Epithelial cell of proximal tubule (primary cell): ENCODE results near the gene POU6F2. TPM values are rescaled to one million over a fixed set of nuclear protein-coding genes. Genes with fewer than 3 reads are reported as not detected.

Experiments
- DNase-seq: peaks from one replicate; pipeline ENCODE4 v3.0.0-alpha.2; 2011; ENCODE audit warnings: low read depth
- H3K4me3 ChIP-seq: 2 replicates; pipeline ENCODE4 v1.5.1; 2011; ENCODE audit warnings: low read depth, mild to moderate bottlenecking, low read length
- total RNA-seq: library from RNA; depleted of rRNA; stranded (reverse); fragments of >200 nt; gene quantifications from 2 replicates; pipeline ENCODE4 v1.2.3, GENCODE V29; 2015
- TF ChIP-seq, protein P1 (sequence below): conservative IDR thresholded peaks from 2 replicates; pipeline ENCODE4 v1.5.1; 2012; ENCODE audit warnings: low read depth, mild to moderate bottlenecking, low read length

The POU6F2 gene
- total RNA-seq, 1 donor from 2014 or later: not detected

DNA sequence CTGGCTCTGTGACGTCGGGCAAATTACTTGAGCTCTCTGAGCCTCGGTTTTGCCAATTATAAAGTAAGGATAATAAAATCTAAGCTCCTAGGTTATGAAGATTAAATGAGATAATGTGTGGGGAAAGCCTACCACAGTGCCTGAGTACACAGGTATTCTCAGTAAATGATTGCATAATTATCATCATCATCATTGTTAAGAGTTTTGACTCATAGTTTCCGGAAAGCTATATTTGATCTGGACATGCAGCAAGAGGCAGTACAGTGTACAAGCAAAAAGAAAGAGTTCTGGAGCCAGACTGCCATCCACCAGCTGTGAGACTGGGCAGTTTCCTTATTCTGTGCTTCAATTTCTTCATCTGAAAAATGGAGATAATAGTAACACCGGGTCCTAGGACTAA lies 432.9 kb downstream of the POU6F2 start:
- no peak for DNase-seq
- TF ChIP-seq, protein P1, sequence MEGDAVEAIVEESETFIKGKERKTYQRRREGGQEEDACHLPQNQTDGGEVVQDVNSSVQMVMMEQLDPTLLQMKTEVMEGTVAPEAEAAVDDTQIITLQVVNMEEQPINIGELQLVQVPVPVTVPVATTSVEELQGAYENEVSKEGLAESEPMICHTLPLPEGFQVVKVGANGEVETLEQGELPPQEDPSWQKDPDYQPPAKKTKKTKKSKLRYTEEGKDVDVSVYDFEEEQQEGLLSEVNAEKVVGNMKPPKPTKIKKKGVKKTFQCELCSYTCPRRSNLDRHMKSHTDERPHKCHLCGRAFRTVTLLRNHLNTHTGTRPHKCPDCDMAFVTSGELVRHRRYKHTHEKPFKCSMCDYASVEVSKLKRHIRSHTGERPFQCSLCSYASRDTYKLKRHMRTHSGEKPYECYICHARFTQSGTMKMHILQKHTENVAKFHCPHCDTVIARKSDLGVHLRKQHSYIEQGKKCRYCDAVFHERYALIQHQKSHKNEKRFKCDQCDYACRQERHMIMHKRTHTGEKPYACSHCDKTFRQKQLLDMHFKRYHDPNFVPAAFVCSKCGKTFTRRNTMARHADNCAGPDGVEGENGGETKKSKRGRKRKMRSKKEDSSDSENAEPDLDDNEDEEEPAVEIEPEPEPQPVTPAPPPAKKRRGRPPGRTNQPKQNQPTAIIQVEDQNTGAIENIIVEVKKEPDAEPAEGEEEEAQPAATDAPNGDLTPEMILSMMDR: no peak
- no peak overlapping the region for H3K4me3 ChIP-seq

DNA sequence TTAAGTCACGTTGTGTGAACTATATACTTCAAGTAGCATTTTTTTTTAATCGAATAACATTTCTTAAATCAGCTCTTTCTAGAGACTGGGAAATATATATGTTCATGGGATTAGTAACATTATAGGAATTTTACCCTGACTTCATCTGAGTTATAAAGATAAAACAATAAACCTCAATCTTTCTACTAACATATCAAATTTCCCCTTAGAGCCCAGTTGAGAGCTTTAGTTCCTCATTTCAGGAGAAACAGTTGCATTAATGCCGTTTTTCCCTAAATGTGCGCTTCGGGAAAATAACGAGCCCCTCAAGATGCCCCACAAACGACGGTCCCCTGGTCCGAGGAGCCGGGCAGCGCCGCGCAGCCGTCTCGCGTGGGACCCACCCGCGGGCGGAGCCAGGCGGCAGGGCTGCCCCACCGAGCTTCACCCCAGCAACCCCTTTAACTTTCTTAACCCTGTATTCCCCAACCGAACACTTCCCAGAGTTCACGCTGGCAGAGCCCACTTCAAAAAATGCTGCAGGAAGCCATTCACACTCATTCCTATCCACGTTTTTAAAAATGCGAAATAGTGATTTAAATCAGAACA lies 436.0 kb downstream of the POU6F2 start:
- no peak for DNase-seq
- H3K4me3 ChIP-seq: peak overlapping the region; percentile 67
- TF ChIP-seq, protein P1: no peak

DNA sequence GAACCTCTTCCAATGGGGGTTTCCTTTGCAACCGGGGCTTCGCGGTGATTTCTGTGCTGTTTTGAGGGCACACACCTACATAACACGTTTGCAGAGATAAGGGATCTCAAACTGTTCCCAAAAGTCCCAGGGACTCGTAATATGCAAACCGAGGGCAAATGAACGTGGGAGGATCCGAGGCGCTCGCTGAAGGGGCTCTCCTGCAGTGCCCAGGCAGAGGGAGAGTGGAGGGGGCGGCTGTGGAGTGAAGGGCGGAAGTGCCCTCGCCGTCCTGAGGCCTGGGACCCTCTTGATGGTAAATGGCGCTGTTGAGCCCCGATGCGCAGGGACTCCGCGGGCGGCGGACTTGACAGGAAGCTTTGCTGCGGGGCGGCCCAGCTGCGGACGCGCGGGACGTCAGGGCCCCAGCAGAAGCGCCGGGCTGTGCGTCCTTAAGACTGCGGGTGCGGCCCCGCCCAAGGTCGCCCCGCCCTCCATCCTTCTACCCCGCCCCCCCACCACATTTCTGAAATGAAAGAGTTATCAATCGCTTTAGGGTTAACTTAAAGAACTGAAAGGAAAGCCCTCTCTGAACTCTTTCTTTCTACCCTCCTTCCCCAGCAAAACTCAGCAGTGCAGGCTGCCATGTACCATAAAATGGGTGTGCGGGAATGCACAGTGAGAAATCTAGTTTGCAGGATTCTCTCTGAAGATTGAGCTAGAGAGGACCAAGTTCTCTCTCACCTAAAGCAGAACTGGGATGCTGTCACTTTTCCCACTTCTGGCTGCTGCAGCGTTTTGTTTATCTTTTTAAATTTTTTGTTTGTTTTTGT lies 436.7 kb downstream of the POU6F2 start:
- DNase-seq: no peak
- TF ChIP-seq, protein P1: no peak
- peak overlapping the region; percentile 67 for H3K4me3 ChIP-seq

DNA sequence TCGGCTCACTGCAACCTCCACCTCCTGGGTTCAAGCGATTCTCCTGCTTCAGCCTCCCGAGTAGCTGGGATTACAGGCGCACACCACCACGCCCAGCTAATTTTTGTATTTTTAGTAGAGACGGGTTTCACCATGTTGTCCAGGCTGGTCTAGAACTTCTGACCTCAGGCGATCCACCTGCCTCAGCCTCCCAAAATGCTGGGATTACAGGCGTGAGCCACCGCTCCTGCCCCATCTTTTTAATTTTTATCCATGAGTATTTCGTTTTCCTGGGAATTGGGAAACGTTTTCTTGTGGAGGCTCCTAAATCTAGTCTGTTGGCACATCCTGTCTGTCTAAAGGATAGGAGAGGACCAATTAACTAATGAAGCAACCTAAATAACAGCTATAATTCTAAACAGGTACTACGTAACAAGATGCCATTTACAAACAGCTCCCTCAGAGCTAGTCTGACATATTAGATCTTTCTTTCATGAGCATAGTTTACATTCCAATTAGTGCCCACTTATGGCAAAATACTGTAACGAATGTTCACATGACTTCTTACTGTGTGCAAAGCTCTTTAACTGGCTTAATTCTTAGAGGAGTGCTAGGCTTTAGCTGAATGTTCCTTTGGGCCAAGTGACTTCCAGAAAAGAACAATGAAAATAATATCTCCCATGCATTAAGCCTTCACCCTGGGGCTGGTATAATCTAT lies 437.5 kb downstream of the POU6F2 start:
- no peak overlapping the region for H3K4me3 ChIP-seq
- DNase-seq: no peak
- TF ChIP-seq, protein P1: no peak

DNA sequence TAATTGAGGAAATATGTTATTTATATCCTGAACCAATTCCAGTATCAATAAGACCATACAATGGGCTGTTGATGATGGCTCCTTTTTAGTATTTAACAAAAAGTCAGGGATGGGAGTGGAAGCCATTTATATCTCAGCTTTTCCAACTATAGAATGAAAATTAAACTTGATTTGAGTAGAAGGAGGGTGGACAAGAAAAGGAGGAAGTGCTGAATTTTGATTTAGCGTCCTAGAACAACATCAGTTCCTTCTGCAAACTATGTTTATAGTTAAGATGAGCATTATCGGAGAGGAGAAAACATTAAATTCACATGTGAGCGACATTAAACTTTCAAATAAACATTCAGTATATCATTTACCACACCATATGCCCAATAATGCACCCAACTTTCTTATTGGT lies 439.2 kb downstream of the POU6F2 start:
- TF ChIP-seq, protein P1: no peak
- H3K4me3 ChIP-seq: no peak overlapping the region
- DNase-seq: no peak

DNA sequence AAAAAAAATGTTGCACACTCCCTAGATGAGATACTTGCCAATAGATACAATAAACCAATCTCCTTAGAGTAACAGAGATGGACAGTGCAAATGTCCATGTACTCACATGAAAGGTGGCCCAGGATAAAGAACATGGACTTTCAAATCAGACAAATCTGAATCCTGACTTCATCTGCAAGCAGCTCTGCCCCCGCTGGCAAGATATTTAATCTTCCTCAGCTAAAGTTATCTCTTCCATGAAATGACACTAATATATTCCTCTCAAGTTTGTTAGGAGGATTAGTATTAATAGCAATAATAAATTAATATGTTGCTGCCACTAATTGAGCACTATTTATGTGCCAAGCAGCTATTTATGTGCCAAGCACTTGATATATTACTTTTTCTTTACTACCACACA lies 439.9 kb downstream of the POU6F2 start:
- DNase-seq: no peak
- TF ChIP-seq, protein P1: peak; percentile 30
- H3K4me3 ChIP-seq: no peak overlapping the region
